NK-92 (cell line): Measurements from ENCODE around the gene NEUROD6.

Source experiments
- DNase-seq: peaks from one replicate; lab custom pipeline; 2025; ENCODE audit not compliant: unreplicated experiment; lab: John Stamatoyannopoulos, UW

Gene NEUROD6

DNA sequence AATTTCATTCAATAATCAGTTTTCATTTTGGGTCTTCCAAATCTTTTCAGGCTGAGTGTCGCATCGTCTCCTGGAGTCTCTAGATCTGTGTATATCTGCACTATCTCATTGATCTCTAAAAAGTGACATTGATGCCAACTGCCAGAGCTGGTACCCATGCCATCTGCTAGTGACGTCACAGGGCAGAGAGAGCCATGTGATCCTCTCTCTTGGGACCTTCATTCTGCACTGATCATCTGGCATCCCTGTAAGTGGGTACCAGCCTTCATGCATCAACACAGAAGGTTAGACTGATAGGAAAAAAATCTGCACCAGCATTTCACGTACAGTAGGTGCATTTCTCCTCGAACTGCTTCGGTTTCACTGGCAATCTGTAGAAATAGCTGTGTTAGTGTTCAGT, at the start of gene NEUROD6:
Gene NEUROD6, minus strand, starts transcription at position 124 of the 400 bp plus-strand sequence. CDS start 1,458 bp downstream, outside the sequence.
- no peak for DNase-seq

DNA sequence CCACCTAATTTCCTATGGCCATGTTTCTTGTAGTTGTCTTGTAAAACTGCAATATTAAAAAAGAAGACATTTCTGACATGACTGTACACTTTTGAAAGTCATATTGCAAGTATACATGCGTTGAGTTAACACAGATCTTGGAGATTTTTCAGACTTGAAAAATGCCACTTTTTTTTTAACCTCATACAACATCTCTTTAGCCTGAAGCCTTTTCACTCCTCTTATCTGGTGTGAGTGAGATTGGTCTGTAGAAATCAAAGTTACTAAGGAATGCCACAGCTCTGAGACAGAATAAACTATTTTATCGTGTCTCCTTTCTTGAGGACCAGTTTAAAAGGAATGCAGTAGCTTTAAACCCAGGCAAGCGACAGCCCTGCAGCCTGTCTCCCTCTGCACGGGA, 43.9 kb upstream of the NEUROD6 start:
- no peak for DNase-seq

GRCh38 chr7:31382722-31383121, 42.2 kb upstream of the NEUROD6 start:
- no peak for DNase-seq

GRCh38 chr7:31373337-31374289, 33.1 kb upstream of the NEUROD6 start:
- no peak for DNase-seq

DNA sequence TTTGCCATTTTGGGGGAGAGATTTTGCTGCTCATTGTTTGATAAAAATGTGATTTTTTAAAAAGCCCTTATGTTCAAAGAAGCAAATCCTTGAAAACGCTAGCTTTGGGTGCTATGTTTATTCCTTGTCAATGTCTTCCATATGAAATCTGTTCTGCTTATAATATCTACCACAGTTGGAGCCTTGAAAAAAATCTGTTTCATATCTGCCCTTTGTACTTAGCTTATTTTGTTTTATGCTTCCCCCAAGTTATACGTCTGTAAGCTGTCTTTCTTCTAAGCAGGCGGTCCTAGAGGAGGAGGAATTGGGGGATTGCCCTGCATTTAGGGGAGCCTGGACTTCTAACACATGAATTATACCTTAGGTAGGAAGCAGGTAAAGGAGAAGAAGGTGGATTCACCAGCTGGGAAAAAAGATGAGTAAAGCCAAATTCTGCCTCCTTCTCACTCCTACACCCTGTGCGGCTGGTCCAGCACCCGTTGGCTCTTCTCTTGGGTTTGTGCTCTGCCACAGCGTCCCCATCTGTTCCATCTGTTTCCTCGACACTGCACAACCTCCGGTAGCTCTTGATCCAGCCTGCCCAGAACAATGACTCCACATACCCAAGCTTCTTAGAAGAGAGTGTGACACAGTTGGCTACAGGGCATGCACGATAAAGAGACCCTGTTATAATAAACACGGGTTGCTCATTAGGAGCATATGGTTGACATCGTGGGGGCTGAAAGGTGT, 31.9 kb upstream of the NEUROD6 start:
- no peak for DNase-seq

DNA sequence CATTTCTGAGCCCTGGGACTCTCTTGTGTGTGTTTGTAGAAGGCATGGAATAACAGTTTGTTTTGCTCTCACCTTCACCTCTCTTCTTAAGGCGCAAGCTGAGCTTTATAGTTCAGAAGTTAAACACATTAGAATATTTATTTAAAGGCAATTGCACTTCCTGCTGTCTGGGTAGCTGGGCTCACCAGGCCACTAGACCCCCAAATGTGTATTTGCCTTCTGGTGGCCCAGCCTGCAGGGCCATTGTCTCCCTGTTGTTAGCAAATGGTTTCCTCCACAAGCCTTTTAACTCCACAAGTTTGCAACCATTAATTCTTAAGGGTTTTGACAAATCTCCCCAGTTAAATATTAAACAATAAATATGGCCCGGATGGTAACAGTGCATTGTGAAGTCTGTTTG, 31.1 kb upstream of the NEUROD6 start:
- DNase-seq = no peak

DNA sequence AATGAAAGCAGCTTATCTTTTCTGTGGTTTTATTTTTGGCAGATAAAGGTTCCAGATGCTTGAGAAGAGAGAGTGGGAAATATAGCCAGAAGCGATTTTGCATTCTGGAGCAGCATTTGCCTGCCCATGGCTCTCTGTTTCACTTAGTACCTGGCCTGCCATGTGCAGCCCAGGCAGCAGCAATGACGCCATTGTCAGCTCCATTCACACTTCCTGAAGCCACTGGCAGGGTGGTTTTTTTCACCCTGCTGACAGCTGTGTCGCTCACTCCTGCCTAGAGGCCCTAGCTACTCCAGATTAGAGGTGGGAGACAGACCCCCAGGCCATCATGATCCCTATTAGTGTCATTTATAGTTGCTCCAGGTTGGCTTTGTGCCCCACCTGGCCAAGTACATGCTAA, 30.1 kb upstream of the NEUROD6 start:
- DNase-seq = no peak

DNA sequence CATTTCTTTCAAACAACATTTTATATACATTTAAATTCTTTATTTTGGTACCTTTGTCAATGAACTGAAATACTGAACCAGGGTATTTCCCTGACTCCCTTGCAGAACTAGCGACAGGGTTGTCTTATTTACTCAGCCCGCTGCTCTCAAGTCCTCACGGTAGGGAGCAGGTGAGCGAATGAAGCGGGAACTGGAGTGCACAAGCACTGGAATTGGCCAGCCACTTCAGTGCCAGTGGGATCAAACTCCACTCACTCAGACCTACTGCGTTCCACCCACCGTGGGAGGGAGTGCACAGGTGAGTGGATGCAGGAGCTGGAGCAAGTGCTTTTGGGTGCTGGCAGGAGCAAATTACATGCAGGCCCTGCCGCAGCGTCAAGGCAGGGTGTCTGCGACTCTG, 28.1 kb upstream of the NEUROD6 start:
- DNase-seq = no peak

GRCh38 chr7:31363496-31363895, 23.0 kb upstream of the NEUROD6 start:
- DNase-seq = no peak

DNA sequence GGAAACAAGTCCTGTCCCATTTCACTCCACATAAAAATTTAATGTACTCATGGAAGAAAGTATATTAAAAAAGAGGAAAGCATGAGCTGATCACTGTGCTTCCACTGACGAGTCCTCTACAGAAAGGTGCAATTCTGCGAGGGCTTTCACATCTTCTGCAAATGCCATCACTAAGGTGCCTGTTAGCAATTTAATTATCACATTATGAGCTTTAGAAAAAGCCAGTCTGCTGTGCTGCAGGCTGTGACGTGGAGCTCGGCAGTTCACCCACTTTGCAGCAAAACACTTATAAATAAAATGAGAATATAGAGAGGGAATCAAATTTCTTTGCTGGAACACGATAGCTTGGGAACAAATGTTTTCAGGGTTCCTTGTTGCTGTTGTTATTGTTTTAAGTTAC, 22.5 kb upstream of the NEUROD6 start:
- DNase-seq = no peak

- DNase-seq = no peak
Measured at GRCh38 chr7:31362401-31362800, 21.9 kb upstream of the NEUROD6 start.

- no peak for DNase-seq
Measured at GRCh38 chr7:31358467-31358866, 17.9 kb upstream of the NEUROD6 start.

DNA sequence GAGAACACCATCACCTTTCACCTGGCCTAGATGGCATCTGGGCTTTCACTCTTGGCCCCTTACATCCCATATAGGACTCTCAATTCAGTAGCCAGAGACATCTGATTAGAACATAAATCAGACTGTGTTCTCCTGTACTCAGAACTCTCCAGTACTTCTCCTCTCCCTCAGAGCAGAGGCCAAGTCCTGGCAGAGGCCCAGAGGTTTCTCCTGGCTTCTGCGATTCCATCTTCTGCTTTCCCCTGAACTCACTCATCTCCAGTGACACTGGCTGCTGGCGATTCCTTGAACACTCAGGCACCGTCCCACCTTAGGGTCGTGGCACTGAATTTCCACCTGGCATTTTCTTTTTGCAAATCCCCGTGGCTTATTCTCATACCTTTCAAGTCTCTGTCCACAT, 4.9 kb upstream of the NEUROD6 start:
- DNase-seq = no peak

DNA sequence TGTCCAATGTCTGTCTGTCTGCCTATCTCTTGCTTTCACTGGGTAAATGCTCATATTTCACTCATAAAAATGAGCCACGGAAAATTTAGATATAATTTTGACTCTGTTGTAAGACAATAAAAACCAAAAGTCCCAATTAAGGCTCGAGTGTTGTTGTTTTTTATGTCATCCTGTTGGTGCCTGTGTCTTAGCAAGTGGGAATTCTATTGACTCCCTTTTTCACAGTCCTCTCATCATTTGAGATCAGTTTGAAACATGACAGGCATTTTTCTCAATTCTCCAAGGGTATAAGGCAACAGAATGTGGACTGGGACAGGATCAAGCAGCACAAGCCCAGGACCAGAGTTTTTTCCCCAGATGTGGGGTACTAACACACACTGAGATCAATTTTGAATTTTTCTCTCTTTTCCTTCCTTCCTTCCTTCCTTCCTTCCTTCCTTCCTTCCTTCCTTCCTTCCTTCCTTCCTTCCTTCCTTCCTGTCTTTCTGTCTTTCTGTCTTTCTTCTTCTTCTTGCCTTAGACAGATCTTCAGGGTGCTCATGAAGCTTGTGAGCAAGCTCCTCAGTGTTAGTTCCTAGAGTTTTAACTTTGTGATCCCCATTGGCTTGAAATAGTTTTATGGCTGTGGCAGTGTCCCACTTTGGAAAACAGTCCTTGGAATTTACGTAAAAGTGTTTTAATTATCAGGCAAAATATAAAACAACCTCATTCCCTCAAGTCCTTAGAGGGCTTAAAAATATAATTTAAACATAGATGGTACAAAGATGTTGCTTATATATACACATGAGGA, 3.2 kb upstream of the NEUROD6 start:
- no peak for DNase-seq

DNA sequence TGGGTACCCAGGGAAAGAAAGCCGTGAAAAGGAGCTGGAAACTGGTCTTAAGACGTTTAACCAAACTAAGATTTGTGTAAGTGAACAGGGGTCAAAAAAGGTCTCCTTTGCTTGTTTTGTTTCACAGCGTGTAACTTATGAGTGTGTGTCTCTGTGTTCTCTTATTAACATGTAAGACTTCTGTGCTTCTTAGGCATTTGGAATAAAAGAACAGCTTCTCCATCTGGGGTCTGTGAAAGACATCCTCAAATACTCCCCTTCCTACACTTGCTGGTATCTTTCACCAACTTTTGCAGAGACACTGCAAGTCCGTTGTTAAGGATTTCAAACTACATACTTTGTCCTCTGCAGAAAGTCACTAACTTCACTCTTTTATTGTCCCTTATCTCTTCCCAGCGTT, 615 bp upstream of the NEUROD6 start:
- DNase-seq = no peak

DNA sequence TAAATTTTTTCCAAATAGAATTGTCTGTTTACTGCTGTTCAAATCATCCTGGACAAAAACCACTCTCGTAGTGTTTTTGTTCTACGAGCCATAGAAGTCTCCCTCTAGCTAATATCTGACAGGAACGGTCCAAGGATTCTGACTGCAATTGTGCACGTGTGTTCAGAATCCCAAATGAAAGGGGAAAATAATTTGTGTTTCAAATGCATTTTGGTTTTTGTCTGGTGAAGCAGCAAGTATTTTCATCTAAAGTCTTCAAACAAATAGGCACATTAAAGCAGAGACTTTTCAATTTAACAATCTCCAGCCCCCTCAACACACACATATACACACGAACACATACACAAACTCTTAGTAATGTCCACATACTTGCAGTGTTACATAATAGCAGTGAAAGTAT, 475 bp downstream of the NEUROD6 start:
- DNase-seq = no peak

DNA sequence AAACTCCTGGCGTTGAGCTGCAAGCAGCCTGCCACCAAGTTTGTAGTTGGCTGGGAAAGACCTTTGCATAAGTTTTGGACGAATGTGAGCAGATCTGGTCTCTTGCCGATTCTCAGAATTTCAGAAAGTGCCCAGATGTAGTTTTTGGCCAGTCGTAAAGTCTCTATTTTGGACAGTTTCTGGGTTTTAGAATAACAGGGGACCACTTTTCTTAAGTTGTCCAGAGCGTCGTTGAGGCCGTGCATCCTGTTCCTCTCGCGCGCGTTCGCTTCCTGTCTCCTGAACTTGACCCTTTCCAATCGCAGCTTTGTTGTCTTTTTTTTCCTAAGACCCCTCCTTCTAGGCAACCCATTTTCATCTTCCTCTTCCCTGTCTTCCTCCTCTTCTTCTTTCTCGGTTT, 1.8 kb downstream of the NEUROD6 start:
- DNase-seq = no peak

GRCh38 chr7:31337002-31337565, 3.4 kb downstream of the NEUROD6 start:
- DNase-seq = no peak

GRCh38 chr7:31336202-31337001, 4.1 kb downstream of the NEUROD6 start:
- DNase-seq = no peak

- DNase-seq = no peak
Measured at GRCh38 chr7:31335884-31336201, 4.7 kb downstream of the NEUROD6 start.
